ENCODE data around the gene CSHL1.
"Not testable (repeated sequence)": the region's sequence is repeated elsewhere in the genome, so short reads cannot be mapped to it uniquely, and the experiment has no call there.

GRCh38 chr17:63894021-63894420, 17.0 kb downstream of the CSHL1 start:
- not testable (repeated sequence) for TF ChIP-seq CTCF, POLR2AphosphoS5, POLR2A, EP300 (IDR thresholded peaks at IDR 0.05)

All from suprapubic skin (tissue), 4 donors.